SK-N-SH treated with all-trans-retinoic acid at 6 μM for 48 hours (cell line): ENCODE data around the gene PRCP.

ENCODE experiments used
- ATAC-seq: fragments of 200-7000 bp; cut with Tn5 transposase; 3 replicates; pipeline ENCODE4 v1.9.1; 2020; ENCODE audit warnings: mild to moderate bottlenecking, moderate library complexity
- ARNTL ChIP-seq: fragments of 450-650 bp; formaldehyde crosslinking; IDR thresholded peaks from 2 replicates; pipeline ENCODE4 v1.5.0; 2020; ENCODE audit warnings: low read depth, mild to moderate bottlenecking, moderate library complexity, borderline replicate concordance
- BACH2 ChIP-seq: fragments of 250-450 bp; sonication (Bioruptor Pico); IDR thresholded peaks from 2 replicates; pipeline ENCODE4 v1.9.0; 2021; ENCODE audit warnings: mild to moderate bottlenecking, borderline replicate concordance
- CREB5 ChIP-seq: fragments of 250-450 bp; sonication (Bioruptor Pico); IDR thresholded peaks from 2 replicates; pipeline ENCODE4 v1.5.1; 2020; ENCODE audit warnings: low read depth, mild to moderate bottlenecking, moderate library complexity
- CSDC2 ChIP-seq: fragments of 250-450 bp; sonication (Bioruptor Pico); IDR thresholded peaks from 2 replicates; pipeline ENCODE4 v1.5.0; 2020; ENCODE audit warnings: mild to moderate bottlenecking, moderate library complexity
- CSRNP3 ChIP-seq: fragments of 250-450 bp; sonication (Bioruptor Pico); IDR thresholded peaks from 2 replicates; pipeline ENCODE4 v1.5.1; 2021; ENCODE audit warnings: mild to moderate bottlenecking, moderate library complexity
- GLIS3 ChIP-seq: fragments of 250-450 bp; sonication (Bioruptor Pico); IDR thresholded peaks from 2 replicates; pipeline ENCODE4 v1.5.0; 2020; ENCODE audit warnings: mild to moderate bottlenecking, moderate library complexity
- ISL1 ChIP-seq: fragments of 250-450 bp; sonication (Bioruptor Pico); IDR thresholded peaks from 2 replicates; pipeline ENCODE4 v2.1.2; 2022; ENCODE audit warnings: mild to moderate bottlenecking, moderate library complexity
- OSR1 ChIP-seq: fragments of 250-450 bp; sonication (Bioruptor Pico); IDR thresholded peaks from 2 replicates; pipeline ENCODE4 v1.8.0; 2022; ENCODE audit warnings: moderate library complexity, mild to moderate bottlenecking, inconsistent platforms
- PATZ1 ChIP-seq: fragments of 250-450 bp; sonication (Bioruptor Pico); IDR thresholded peaks from 2 replicates; pipeline ENCODE4 v1.8.0; 2020; ENCODE audit warnings: mild to moderate bottlenecking, moderate library complexity, borderline replicate concordance
- POU6F1 ChIP-seq: fragments of 250-450 bp; sonication (Bioruptor Pico); IDR thresholded peaks from 2 replicates; pipeline ENCODE4 v1.8.0; 2021; ENCODE audit warnings: low read depth, mild to moderate bottlenecking, moderate library complexity, borderline replicate concordance
- PPARA ChIP-seq: fragments of 250-450 bp; sonication (Bioruptor Pico); IDR thresholded peaks from 2 replicates; pipeline ENCODE4 v1.5.0; 2020; ENCODE audit warnings: mild to moderate bottlenecking, borderline replicate concordance
- RARB ChIP-seq: fragments of 250-450 bp; sonication (Bioruptor Pico); IDR thresholded peaks from 2 replicates; pipeline ENCODE4 v1.8.0; 2021; ENCODE audit warnings: mild to moderate bottlenecking, moderate library complexity
- TCF4 ChIP-seq: fragments of 250-450 bp; sonication (Bioruptor Pico); IDR thresholded peaks from 2 replicates; pipeline ENCODE4 v1.8.0; 2021; ENCODE audit warnings: mild to moderate bottlenecking, moderate library complexity, borderline replicate concordance
- TOX ChIP-seq: fragments of 250-450 bp; sonication (Bioruptor Pico); IDR thresholded peaks from 2 replicates; pipeline ENCODE4 v1.8.0; 2021; ENCODE audit warnings: mild to moderate bottlenecking, moderate library complexity, borderline replicate concordance
- TSHZ2 ChIP-seq: fragments of 250-450 bp; sonication (Bioruptor Pico); IDR thresholded peaks from 2 replicates; pipeline ENCODE4 v1.5.0; 2020; ENCODE audit warnings: mild to moderate bottlenecking, moderate library complexity
- ZNF565 ChIP-seq: fragments of 450-650 bp; formaldehyde crosslinking; conservative IDR thresholded peaks from 2 replicates; pipeline ENCODE4 v1.5.0; 2020; ENCODE audit warnings: low read depth, mild to moderate bottlenecking, moderate library complexity
- ZNF70 ChIP-seq: fragments of 450-650 bp; formaldehyde crosslinking; IDR thresholded peaks from 2 replicates; pipeline ENCODE4 v1.5.0; 2020; ENCODE audit warnings: mild to moderate bottlenecking, moderate library complexity
- ZNF8 ChIP-seq: fragments of 450-650 bp; formaldehyde crosslinking; IDR thresholded peaks from 2 replicates; pipeline ENCODE4 v1.5.0; 2020; ENCODE audit warnings: mild to moderate bottlenecking, moderate library complexity

The PRCP gene

GRCh38 chr11:82862379-82862778 lies 37.9 kb downstream of the PRCP start:
- no peak for ATAC-seq
- TF ChIP-seq POU6F1 (no peak), PATZ1 (CRISPR knock-in tag) (no peak), CSDC2 (CRISPR knock-in tag) (no peak), RARB (CRISPR knock-in tag) (no peak), TCF4 (no peak), TSHZ2 (CRISPR knock-in tag) (no peak), CREB5 (CRISPR knock-in tag) (no peak), TOX (CRISPR knock-in tag) (no peak), PPARA (CRISPR knock-in tag) (no peak), ZNF8 (no peak), ARNTL (CRISPR knock-in tag) (no peak)

- TF ChIP-seq ISL1 (CRISPR knock-in tag) (0 out of 2 replicates have a peak, but pooled peaks have one; percentile 11), TSHZ2 (CRISPR knock-in tag) (no peak)
- TF ChIP-seq, all 23 proteins: peak for 1
Observed at GRCh38 chr11:82859750-82860149, 40.5 kb downstream of the PRCP start.

GRCh38 chr11:82858556-82859091 lies 41.6 kb downstream of the PRCP start:
- peak; percentile 85 for ATAC-seq
- no peak for TF ChIP-seq ZNF70
- no peak for TF ChIP-seq RARB (CRISPR knock-in tag)
- peak; percentile 77 for TF ChIP-seq CSRNP3 (CRISPR knock-in tag)
- TF ChIP-seq CSDC2 (CRISPR knock-in tag), result no peak
- no peak for TF ChIP-seq BACH2 (CRISPR knock-in tag)
- no peak for TF ChIP-seq PATZ1 (CRISPR knock-in tag)
- peak; percentile 48; the same call in 1 of the 2 replicates for TF ChIP-seq CREB5 (CRISPR knock-in tag)
- no peak for TF ChIP-seq ZNF565 (CRISPR knock-in tag)
- TF ChIP-seq OSR1, result no peak
- no peak for TF ChIP-seq TCF4
- no peak for TF ChIP-seq ZNF8
- TF ChIP-seq ARNTL (CRISPR knock-in tag), result no peak
- TF ChIP-seq GLIS3 (CRISPR knock-in tag), result no peak
- TF ChIP-seq ISL1 (CRISPR knock-in tag), result peak; percentile 99

More at GRCh38 chr11:82859750-82860149, 40.5 kb downstream of the PRCP start:
- ATAC-seq, result no peak
